ENCODE data around the gene MAFG.

Gene MAFG

GRCh38 chr17:81927653-81928543, at the start of gene MAFG:
Gene MAFG (minus strand): TSS chr17:81927735. CDS start chr17:81923185, 4,550 bp downstream.
- peak; percentile 92 for DNase-seq

- no peak for DNase-seq
Measured at GRCh38 chr17:81976332-81977210, 49.0 kb upstream of the MAFG start.

- no peak for DNase-seq
Measured at GRCh38 chr17:81973432-81973831, 45.9 kb upstream of the MAFG start.

- no peak for DNase-seq
Measured at GRCh38 chr17:81968850-81969812, 41.6 kb upstream of the MAFG start.

- no peak for DNase-seq
Measured at GRCh38 chr17:81968396-81968745, 40.8 kb upstream of the MAFG start.

GRCh38 chr17:81967533-81968395, 40.2 kb upstream of the MAFG start:
- no peak for DNase-seq

GRCh38 chr17:81967244-81967532, 39.7 kb upstream of the MAFG start:
- DNase-seq = no peak

GRCh38 chr17:81966343-81967243, 39.1 kb upstream of the MAFG start:
- no peak for DNase-seq

GRCh38 chr17:81964081-81964849, 36.7 kb upstream of the MAFG start:
- DNase-seq = no peak

- no peak for DNase-seq
Measured at GRCh38 chr17:81962499-81963441, 35.2 kb upstream of the MAFG start.

GRCh38 chr17:81961521-81962498, 34.3 kb upstream of the MAFG start:
- DNase-seq = no peak

GRCh38 chr17:81961087-81961511, 33.6 kb upstream of the MAFG start, which contains the start of gene NOTUM:
Gene NOTUM (minus strand): TSS chr17:81961187. CDS start chr17:81960909, 278 bp downstream.
- DNase-seq = no peak

- no peak for DNase-seq
Measured at GRCh38 chr17:81960130-81960958, 32.8 kb upstream of the MAFG start.

GRCh38 chr17:81959362-81960129, 32.0 kb upstream of the MAFG start:
- DNase-seq = no peak

- no peak for DNase-seq
Measured at GRCh38 chr17:81958633-81959342, 31.3 kb upstream of the MAFG start.
